ENCODE measurements around the gene FAM131B. TPM values are rescaled to one million over a fixed set of nuclear protein-coding genes. Genes with fewer than 3 reads are reported as not detected.
A peak's percentile ranks its signal among the peaks of the same experiment; 100 is the strongest.

The FAM131B gene
- total and polyA plus RNA-seq, 9 of the 15 experiments (the other 6 are each of a cell fraction or from before 2014, with no cell fraction given), result 0.03 to 0.04 TPM; not detected in 7

DNA sequence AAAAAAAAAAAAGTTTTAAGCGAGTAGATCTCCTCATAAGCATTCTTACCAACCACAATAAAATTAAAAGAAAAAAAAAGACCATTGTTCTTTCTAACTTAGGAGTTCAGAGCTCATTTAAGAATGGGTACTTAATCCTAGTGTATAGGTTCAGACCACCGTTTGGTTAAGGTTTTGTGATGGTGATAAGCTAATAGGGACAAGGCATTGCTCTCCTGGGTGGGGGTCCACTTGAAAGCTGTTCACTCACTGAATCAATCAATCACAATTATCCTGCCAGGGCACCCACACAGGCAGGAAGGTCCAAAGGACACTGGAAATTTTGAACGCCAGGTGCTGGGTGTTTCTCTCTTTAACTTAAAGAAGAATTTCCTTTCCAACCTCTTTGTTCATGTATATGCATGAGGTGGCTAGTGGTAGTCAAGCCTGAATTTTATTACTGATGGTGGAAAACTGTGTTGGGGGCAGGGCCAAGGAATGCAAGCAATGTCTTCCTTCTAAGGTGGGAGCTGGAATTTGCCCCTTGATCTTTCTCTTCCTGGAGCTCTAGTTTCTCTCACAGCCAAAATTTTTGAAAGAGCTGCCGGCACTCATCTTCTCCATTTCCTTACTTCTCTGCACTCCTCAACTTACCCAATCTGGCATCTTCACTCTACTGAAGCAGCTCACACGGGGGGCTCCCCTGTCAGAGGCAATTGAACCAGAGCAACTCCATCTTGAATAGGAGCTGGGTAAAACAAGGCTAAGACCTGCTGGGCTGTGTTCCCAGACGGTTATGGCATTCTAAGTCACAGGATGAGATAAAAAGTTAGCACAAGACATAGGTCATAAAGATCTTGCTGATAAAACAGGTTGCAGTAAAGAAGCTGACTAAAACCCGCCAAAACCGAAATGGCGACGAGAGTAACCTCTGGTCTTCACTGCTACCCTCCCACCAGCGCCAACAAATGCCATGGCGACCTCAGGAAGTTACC lies 7.5 kb upstream of the FAM131B start (continued):
- TF ChIP-seq, protein P1, sequence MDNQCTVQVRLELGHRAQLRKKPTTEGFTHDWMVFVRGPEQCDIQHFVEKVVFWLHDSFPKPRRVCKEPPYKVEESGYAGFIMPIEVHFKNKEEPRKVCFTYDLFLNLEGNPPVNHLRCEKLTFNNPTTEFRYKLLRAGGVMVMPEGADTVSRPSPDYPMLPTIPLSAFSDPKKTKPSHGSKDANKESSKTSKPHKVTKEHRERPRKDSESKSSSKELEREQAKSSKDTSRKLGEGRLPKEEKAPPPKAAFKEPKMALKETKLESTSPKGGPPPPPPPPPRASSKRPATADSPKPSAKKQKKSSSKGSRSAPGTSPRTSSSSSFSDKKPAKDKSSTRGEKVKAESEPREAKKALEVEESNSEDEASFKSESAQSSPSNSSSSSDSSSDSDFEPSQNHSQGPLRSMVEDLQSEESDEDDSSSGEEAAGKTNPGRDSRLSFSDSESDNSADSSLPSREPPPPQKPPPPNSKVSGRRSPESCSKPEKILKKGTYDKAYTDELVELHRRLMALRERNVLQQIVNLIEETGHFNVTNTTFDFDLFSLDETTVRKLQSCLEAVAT (IDR thresholded peaks at IDR 0.05), result no peak
- TF ChIP-seq, protein P2, sequence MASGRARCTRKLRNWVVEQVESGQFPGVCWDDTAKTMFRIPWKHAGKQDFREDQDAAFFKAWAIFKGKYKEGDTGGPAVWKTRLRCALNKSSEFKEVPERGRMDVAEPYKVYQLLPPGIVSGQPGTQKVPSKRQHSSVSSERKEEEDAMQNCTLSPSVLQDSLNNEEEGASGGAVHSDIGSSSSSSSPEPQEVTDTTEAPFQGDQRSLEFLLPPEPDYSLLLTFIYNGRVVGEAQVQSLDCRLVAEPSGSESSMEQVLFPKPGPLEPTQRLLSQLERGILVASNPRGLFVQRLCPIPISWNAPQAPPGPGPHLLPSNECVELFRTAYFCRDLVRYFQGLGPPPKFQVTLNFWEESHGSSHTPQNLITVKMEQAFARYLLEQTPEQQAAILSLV (tag; IDR thresholded peaks at IDR 0.05), result peak; percentile 75
- TF ChIP-seq NCOA4 (IDR thresholded peaks at IDR 0.05; ENCODE audit: partially characterized antibody), result no peak
- no peak for TF ChIP-seq MCM7 (IDR thresholded peaks at IDR 0.05)
- TF ChIP-seq NFRKB (IDR thresholded peaks at IDR 0.05; ENCODE audit: low read depth), result no peak
- TF ChIP-seq, protein P3, sequence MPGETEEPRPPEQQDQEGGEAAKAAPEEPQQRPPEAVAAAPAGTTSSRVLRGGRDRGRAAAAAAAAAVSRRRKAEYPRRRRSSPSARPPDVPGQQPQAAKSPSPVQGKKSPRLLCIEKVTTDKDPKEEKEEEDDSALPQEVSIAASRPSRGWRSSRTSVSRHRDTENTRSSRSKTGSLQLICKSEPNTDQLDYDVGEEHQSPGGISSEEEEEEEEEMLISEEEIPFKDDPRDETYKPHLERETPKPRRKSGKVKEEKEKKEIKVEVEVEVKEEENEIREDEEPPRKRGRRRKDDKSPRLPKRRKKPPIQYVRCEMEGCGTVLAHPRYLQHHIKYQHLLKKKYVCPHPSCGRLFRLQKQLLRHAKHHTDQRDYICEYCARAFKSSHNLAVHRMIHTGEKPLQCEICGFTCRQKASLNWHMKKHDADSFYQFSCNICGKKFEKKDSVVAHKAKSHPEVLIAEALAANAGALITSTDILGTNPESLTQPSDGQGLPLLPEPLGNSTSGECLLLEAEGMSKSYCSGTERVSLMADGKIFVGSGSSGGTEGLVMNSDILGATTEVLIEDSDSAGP (CRISPR knock-in tag; IDR thresholded peaks at IDR 0.05), result no peak
- peak; percentile 88 for TF ChIP-seq ETS2 (tag; IDR thresholded peaks at IDR 0.05; ENCODE audit: borderline replicate concordance, poor library complexity, severe bottlenecking)
- TF ChIP-seq, protein P4, sequence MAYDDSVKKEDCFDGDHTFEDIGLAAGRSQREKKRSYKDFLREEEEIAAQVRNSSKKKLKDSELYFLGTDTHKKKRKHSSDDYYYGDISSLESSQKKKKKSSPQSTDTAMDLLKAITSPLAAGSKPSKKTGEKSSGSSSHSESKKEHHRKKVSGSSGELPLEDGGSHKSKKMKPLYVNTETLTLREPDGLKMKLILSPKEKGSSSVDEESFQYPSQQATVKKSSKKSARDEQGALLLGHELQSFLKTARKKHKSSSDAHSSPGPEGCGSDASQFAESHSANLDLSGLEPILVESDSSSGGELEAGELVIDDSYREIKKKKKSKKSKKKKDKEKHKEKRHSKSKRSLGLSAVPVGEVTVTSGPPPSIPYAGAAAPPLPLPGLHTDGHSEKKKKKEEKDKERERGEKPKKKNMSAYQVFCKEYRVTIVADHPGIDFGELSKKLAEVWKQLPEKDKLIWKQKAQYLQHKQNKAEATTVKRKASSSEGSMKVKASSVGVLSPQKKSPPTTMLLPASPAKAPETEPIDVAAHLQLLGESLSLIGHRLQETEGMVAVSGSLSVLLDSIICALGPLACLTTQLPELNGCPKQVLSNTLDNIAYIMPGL (CRISPR knock-in tag; IDR thresholded peaks at IDR 0.05), result no peak
- peak; percentile 97 for TF ChIP-seq ZNF668 (CRISPR knock-in tag; IDR thresholded peaks at IDR 0.05)
- TF ChIP-seq CEBPB (tag; IDR thresholded peaks at IDR 0.05), result no peak
- TF ChIP-seq ZC3H4 (CRISPR knock-in tag; IDR thresholded peaks at IDR 0.05; ENCODE audit: borderline replicate concordance), result no peak
- TF ChIP-seq SUPT5H (IDR thresholded peaks at IDR 0.05), result no peak
- TF ChIP-seq MIER1 (IDR thresholded peaks at IDR 0.05; ENCODE audit: low read depth), result no peak
- no peak for TF ChIP-seq NR2C1 (IDR thresholded peaks at IDR 0.05)
- TF ChIP-seq NR2C1 (tag; IDR thresholded peaks at IDR 0.05), result peak; percentile 91
- TF ChIP-seq, protein P5, sequence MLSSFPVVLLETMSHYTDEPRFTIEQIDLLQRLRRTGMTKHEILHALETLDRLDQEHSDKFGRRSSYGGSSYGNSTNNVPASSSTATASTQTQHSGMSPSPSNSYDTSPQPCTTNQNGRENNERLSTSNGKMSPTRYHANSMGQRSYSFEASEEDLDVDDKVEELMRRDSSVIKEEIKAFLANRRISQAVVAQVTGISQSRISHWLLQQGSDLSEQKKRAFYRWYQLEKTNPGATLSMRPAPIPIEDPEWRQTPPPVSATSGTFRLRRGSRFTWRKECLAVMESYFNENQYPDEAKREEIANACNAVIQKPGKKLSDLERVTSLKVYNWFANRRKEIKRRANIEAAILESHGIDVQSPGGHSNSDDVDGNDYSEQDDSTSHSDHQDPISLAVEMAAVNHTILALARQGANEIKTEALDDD (IDR thresholded peaks at IDR 0.05), result peak; percentile 70
- peak; percentile 71; the same call in 1 of the 2 replicates for TF ChIP-seq ZNF3 (CRISPR knock-in tag; IDR thresholded peaks at IDR 0.05)
- TF ChIP-seq, protein P6, sequence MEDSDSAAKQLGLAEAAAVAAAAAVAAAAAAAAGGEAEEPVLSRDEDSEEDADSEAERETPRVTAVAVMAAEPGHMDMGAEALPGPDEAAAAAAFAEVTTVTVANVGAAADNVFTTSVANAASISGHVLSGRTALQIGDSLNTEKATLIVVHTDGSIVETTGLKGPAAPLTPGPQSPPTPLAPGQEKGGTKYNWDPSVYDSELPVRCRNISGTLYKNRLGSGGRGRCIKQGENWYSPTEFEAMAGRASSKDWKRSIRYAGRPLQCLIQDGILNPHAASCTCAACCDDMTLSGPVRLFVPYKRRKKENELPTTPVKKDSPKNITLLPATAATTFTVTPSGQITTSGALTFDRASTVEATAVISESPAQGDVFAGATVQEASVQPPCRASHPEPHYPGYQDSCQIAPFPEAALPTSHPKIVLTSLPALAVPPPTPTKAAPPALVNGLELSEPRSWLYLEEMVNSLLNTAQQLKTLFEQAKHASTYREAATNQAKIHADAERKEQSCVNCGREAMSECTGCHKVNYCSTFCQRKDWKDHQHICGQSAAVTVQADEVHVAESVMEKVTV (CRISPR knock-in tag; IDR thresholded peaks at IDR 0.05), result peak; percentile 47; the same call in 1 of the 2 replicates
- peak; percentile 24; the same call in 1 of the 2 replicates for TF ChIP-seq ATF7 (IDR thresholded peaks at IDR 0.05)
